SK-N-SH (cell line): ENCODE results near the gene MAGEB16.

Experiments used
- CHD2 ChIP-seq: fragments of 150-350 bp; IDR thresholded peaks from 2 replicates; pipeline ENCODE4 v1.6.1; 2018; ENCODE audit warnings: low read length; ENCODE audit not compliant: partially characterized antibody
- MXI1 ChIP-seq: IDR thresholded peaks from 2 replicates; pipeline ENCODE4 v1.6.1; 2012; ENCODE audit warnings: mild to moderate bottlenecking, low read depth, low read length, improper control_type of control experiment
- POLR2AphosphoS5 ChIP-seq: IDR thresholded peaks from 2 replicates; pipeline ENCODE4 v1.6.1; 2012; ENCODE audit warnings: low read depth, low read length
- RAD21 ChIP-seq: IDR thresholded peaks from 2 replicates; pipeline ENCODE4 v1.6.1; 2012; ENCODE audit warnings: mild to moderate bottlenecking, low read length
- TF ChIP-seq, protein P1 (sequence below): fragments of 200-600 bp; sonication (generic); IDR thresholded peaks from 2 replicates; pipeline ENCODE4 v1.6.1; 2017; ENCODE audit warnings: antibody characterized with exemption, mild to moderate bottlenecking, moderate library complexity
- TF ChIP-seq, protein P2 (sequence below): IDR thresholded peaks from 2 replicates; pipeline ENCODE4 v1.4.0; 2012; ENCODE audit warnings: low read depth, borderline replicate concordance
- TF ChIP-seq, protein P3 (sequence below): IDR thresholded peaks from 2 replicates; pipeline ENCODE4; 2012

DNA sequence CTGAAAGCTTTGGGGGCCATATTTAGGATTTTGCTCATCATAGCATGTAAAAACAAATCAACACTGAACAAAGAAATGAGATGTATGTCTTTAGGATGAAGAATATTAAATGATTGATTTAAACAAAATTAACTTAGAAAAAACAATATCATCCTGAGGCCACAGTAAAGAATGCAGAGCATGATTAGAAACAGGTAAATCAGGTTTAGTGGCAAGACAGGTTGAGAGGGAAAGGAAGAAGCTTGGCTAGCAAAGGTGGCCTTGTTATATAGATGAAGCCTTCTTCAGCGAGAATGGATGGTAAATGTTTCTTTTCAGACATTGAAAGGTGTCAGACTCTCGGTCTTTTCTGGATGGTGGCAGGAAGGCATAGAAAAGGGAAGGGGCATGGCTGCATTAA, 11.9 kb upstream of the MAGEB16 start:
- TF ChIP-seq, protein P1, sequence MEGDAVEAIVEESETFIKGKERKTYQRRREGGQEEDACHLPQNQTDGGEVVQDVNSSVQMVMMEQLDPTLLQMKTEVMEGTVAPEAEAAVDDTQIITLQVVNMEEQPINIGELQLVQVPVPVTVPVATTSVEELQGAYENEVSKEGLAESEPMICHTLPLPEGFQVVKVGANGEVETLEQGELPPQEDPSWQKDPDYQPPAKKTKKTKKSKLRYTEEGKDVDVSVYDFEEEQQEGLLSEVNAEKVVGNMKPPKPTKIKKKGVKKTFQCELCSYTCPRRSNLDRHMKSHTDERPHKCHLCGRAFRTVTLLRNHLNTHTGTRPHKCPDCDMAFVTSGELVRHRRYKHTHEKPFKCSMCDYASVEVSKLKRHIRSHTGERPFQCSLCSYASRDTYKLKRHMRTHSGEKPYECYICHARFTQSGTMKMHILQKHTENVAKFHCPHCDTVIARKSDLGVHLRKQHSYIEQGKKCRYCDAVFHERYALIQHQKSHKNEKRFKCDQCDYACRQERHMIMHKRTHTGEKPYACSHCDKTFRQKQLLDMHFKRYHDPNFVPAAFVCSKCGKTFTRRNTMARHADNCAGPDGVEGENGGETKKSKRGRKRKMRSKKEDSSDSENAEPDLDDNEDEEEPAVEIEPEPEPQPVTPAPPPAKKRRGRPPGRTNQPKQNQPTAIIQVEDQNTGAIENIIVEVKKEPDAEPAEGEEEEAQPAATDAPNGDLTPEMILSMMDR: no peak
- TF ChIP-seq, protein P2, sequence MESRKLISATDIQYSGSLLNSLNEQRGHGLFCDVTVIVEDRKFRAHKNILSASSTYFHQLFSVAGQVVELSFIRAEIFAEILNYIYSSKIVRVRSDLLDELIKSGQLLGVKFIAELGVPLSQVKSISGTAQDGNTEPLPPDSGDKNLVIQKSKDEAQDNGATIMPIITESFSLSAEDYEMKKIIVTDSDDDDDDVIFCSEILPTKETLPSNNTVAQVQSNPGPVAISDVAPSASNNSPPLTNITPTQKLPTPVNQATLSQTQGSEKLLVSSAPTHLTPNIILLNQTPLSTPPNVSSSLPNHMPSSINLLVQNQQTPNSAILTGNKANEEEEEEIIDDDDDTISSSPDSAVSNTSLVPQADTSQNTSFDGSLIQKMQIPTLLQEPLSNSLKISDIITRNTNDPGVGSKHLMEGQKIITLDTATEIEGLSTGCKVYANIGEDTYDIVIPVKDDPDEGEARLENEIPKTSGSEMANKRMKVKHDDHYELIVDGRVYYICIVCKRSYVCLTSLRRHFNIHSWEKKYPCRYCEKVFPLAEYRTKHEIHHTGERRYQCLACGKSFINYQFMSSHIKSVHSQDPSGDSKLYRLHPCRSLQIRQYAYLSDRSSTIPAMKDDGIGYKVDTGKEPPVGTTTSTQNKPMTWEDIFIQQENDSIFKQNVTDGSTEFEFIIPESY: no peak
- TF ChIP-seq CHD2 (no peak), MXI1 (no peak), RAD21 (no peak), POLR2AphosphoS5 (no peak)
- TF ChIP-seq, protein P3, sequence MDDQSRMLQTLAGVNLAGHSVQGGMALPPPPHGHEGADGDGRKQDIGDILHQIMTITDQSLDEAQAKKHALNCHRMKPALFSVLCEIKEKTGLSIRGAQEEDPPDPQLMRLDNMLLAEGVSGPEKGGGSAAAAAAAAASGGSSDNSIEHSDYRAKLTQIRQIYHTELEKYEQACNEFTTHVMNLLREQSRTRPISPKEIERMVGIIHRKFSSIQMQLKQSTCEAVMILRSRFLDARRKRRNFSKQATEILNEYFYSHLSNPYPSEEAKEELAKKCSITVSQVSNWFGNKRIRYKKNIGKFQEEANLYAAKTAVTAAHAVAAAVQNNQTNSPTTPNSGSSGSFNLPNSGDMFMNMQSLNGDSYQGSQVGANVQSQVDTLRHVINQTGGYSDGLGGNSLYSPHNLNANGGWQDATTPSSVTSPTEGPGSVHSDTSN: no peak
